Vagina (tissue), 2 donors: ENCODE results near the gene TRIM34.
"Not testable (repeated sequence)": the region's sequence is repeated elsewhere in the genome, so short reads cannot be mapped to it uniquely, and the experiment has no call there.

Experiments
- POLR2A ChIP-seq, 2 donors: fragments of 450-650 bp; IDR thresholded peaks; one replicate each; pipeline ENCODE4 v1.6.1; 2017; ENCODE audit warnings: antibody characterized with exemption in 2 of 2, mild to moderate bottlenecking in 2 of 2, moderate library complexity in 2 of 2
- POLR2AphosphoS5 ChIP-seq, 2 donors: sonication (generic); formaldehyde crosslinking; IDR thresholded peaks; one replicate each; pipeline ENCODE4 v1.9.0; 2017; ENCODE audit warnings: antibody characterized with exemption in 2 of 2, mild to moderate bottlenecking in 2 of 2, low read depth in 1 of 2; ENCODE audit not compliant: insufficient read depth in 1 of 2
- TF ChIP-seq, protein P1 (sequence below), 3 experiments: fragments of 450-650 bp in 2 of 3; fragments of 200-600 bp in 1 of 3; sonication (generic) in 1 of 3; IDR thresholded peaks; one replicate each; pipeline ENCODE4 v1.5.1; 2017 to 2019; ENCODE audit warnings: antibody characterized with exemption in 3 of 3, mild to moderate bottlenecking in 2 of 3, moderate library complexity in 2 of 3

DNA sequence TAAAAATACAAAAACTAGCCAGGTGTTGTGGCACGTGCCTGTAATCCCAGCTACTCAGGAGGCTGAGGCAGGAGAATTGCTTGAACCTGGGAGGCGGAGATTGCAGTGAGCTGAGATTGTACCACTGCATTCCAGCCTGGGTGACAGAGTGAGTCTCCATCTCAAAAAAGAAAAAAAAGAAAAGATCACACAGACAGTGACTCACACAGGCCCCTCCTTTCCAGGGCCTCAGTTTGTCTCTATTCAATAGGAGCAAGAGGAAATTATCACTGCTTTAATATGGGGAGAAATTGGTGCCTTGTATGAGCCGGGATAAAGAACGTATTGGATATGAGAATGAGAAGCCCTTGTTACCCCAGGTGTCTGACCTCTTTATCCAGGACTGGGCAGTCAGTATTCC lies 22.0 kb upstream of the TRIM34 start:
- TF ChIP-seq, protein P1, sequence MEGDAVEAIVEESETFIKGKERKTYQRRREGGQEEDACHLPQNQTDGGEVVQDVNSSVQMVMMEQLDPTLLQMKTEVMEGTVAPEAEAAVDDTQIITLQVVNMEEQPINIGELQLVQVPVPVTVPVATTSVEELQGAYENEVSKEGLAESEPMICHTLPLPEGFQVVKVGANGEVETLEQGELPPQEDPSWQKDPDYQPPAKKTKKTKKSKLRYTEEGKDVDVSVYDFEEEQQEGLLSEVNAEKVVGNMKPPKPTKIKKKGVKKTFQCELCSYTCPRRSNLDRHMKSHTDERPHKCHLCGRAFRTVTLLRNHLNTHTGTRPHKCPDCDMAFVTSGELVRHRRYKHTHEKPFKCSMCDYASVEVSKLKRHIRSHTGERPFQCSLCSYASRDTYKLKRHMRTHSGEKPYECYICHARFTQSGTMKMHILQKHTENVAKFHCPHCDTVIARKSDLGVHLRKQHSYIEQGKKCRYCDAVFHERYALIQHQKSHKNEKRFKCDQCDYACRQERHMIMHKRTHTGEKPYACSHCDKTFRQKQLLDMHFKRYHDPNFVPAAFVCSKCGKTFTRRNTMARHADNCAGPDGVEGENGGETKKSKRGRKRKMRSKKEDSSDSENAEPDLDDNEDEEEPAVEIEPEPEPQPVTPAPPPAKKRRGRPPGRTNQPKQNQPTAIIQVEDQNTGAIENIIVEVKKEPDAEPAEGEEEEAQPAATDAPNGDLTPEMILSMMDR (IDR thresholded peaks at IDR 0.05) = not testable (repeated sequence)
- not testable (repeated sequence) for TF ChIP-seq POLR2A (IDR thresholded peaks at IDR 0.05); POLR2AphosphoS5 (IDR thresholded peaks at IDR 0.05; ENCODE audit: insufficient read depth in 1 of 2, low read depth in 1 of 2)
